ENCODE results near the gene ZNF782.
"Not testable (repeated sequence)": the region's sequence is repeated elsewhere in the genome, so short reads cannot be mapped to it uniquely, and the experiment has no call there.

Gene ZNF782

GRCh38 chr9:96854651-96855273 lies 448 bp upstream of the ZNF782 start:
- no peak for DNase-seq (ENCODE audit: low read depth)

GRCh38 chr9:96852676-96853075 lies 1.6 kb downstream of the ZNF782 start:
- DNase-seq (ENCODE audit: low read depth) = no peak

- no peak for DNase-seq (ENCODE audit: low read depth)
These were observed 10.3 kb downstream of the ZNF782 start for GRCh38 chr9:96844040-96844439.

- no peak for DNase-seq (ENCODE audit: low read depth)
These were observed 35.8 kb downstream of the ZNF782 start for GRCh38 chr9:96818533-96818932.

GRCh38 chr9:96817973-96818372 lies 36.3 kb downstream of the ZNF782 start:
- DNase-seq (ENCODE audit: low read depth) = no peak

DNA sequence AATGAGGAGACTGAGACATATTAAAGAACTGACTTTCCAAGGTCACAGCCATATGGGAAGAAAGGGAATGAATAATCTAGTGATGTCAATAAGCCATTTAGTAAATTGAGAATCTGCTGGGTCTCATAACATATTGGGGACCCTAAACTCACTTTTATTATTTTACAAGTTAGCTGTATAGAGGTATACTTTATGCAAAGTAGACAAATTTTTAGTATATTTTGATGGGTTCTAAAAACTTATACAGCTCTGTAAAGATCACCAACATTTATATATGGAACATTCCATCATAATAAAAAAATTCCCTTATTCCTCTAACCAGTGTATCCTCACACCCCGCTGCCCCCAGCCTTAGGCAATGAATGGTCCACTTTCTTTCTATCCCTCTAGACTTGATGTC lies 40.7 kb downstream of the ZNF782 start:
- DNase-seq (ENCODE audit: low read depth) = no peak

DNA sequence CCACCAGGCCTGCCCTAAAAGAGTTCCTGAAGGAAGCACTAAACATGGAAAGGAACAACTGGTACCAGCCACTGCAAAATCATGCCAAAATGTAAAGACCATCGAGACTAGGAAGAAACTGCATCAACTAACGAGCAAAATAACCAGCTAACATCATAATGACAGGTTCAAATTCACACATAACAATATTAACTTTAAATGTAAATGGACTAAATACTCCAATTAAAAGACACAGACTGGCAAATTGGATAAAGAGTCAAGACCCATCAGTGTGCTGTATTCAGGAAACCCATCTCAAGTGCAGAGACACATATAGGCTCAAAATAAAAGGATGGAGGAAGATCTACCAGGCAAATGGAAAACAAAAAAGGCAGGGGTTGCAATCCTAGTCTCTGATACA lies 55.4 kb downstream of the ZNF782 start:
- not testable (repeated sequence) for DNase-seq (ENCODE audit: low read depth)

- no peak for DNase-seq (ENCODE audit: low read depth)
These were observed 70.3 kb downstream of the ZNF782 start for GRCh38 chr9:96784021-96784420.

GRCh38 chr9:96782235-96782634 lies 72.1 kb downstream of the ZNF782 start:
- DNase-seq (ENCODE audit: low read depth) = no peak

DNA sequence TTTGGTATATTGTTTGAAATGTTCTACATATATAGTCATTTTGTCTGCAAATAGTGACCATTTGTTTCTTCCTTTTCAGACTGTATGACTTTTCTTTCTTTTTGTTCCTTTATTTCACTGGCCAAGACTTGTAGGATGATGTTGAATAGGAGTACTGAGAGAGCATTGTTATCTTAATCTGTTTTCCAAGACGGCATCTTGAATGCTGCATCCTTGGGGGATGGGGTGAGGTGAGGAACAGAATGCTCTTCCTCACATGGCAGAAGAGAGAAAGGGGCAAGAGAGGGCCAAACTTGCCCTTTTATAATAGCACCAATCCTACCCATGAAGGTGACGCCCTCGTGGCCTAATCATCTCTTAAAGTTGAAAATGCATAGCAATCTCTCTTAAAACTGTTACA lies 72.8 kb downstream of the ZNF782 start:
- DNase-seq (ENCODE audit: low read depth) = no peak

- DNase-seq (ENCODE audit: low read depth) = no peak
These were observed 75.2 kb downstream of the ZNF782 start for GRCh38 chr9:96779089-96779488.

DNA sequence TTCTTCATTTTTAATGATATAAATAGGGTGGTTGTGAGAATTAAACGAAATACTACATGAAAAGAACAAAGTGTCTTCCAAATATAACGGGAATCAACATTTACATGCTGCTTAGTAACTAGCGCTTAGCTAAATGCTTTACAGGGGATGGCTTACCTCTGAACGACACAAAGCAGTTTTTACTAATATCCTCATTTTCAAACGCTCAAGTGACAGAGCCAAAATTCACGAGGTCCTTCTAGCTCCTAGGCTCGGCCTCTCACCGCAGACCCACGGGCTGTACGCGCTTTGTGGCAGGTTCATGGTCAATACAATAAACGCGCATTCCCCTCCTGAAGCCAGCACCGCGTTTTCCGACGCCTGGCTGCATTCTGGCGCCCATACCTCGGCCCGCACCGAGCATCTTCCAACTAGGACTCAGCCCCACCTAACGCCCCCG lies 76.9 kb downstream of the ZNF782 start:
- no peak for DNase-seq (ENCODE audit: low read depth)

DNA sequence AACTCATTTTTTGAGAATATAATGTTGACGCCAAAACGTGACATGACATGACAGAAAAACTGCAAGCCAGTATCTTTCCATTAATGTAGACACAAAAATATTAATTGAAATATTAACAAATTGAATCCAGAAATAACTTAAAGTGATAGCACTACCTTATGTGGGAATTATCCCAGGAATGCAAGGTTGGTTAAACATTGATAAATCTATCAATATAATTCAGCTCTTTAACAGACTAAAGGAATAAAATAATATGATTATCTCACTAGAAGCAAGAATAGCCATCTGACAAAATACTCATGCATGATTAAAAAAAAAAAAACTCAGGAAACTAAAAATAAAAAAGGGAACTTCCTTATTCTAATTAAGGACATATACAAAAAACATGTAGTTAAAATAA lies 83.2 kb downstream of the ZNF782 start:
- DNase-seq (ENCODE audit: low read depth) = no peak

GRCh38 chr9:96769989-96770388 lies 84.3 kb downstream of the ZNF782 start:
- no peak for DNase-seq (ENCODE audit: low read depth)
